HG02642 (cell line): ENCODE data around the gene ATRAID.
"Not testable (repeated sequence)": the region's sequence is repeated elsewhere in the genome, so short reads cannot be mapped to it uniquely, and the experiment has no call there.

ENCODE experiments used
- ATAC-seq: cut with Tn5 transposase; IDR thresholded peaks from one replicate; pipeline ENCODE4 v1.9.1; 2021; ENCODE audit warnings: mild to moderate bottlenecking; ENCODE audit not compliant: unreplicated experiment, poor library complexity

The ATRAID gene, protein sequence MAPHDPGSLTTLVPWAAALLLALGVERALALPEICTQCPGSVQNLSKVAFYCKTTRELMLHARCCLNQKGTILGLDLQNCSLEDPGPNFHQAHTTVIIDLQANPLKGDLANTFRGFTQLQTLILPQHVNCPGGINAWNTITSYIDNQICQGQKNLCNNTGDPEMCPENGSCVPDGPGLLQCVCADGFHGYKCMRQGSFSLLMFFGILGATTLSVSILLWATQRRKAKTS

DNA sequence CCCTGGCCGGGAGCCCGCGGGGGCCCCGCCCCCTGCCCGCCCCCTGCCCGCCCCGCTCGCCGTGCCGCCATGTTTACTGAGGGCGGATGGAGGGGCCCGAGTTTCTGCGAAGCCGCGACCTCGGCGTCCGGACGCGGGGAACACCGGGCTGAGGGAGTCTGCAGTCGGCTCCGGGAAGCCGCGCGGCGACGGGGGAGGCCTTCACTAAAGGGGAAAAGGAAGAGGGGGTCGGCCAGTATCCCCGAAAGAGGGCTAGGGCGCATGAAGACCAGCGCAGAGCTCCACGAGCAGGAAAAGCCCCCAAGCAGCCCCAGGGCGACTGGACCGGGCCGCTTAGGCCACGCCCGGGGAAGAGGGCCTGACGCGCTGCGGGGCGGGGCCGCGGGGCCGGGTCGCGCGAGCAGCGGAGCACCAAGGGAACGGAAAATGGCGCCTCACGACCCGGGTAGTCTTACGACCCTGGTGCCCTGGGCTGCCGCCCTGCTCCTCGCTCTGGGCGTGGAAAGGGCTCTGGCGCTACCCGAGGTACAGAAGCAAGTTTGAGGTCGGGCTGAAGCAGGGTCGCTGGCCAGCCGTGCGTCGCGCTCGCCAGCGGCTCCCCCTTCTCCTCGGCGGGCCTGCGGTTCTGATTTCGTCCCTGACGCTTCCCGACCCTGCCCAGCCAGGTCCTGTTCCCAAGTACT lies at the start of gene ATRAID, which contains the start of gene SLC5A6:
Gene ATRAID (plus strand): TSS at position 99 of the 683 bp plus-strand sequence. CDS start 328 bp downstream, at position 427.
Gene SLC5A6 (minus strand): TSS at position 326 of the 683 bp plus-strand sequence. CDS start 4,618 bp downstream, outside the sequence.
- peak; percentile 82 for ATAC-seq

GRCh38 chr2:27162151-27163121 lies 49.4 kb upstream of the ATRAID start:
- ATAC-seq = no peak

DNA sequence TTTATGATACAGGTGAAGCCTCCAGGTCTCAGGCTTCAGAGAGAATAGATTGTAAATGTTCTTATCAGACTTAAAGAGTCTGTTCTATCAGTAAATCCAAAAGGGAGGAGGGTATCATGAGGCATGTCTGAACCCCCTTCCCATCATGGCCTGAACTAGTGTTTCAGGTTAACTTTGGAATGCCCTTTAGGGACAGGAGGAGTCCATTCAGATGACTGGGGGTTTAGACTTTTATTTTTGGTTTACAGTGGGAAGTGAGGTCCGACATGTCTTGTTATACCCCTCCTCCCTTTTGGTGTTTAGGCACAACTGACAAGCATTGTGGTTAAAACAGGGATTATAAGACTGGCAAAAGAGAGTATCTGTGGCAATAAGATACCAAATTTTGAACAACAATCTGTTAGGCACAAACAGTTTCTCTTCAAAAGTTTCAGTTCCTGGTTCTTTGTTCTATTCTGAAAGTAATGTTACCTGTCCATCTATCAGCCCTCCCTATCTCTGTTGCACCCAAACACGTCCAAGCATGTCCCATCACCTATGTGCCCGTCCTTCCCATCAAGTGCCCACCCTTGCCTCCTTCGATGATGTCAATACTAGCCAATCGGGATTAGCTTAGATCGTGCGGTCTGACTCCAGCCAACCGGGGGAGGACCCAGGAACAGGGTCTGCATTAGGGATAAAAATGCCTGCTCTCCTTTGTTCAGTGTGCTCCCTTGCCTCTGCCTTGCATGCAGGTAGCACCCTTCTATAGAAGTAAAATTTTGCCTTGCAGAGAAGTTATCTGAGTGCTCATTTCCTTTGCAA lies 46.7 kb upstream of the ATRAID start:
- no peak for ATAC-seq

- no peak for ATAC-seq
Measured at GRCh38 chr2:27170581-27171337, 41.1 kb upstream of the ATRAID start.

GRCh38 chr2:27171351-27171848 lies 40.4 kb upstream of the ATRAID start:
- ATAC-seq = no peak

DNA sequence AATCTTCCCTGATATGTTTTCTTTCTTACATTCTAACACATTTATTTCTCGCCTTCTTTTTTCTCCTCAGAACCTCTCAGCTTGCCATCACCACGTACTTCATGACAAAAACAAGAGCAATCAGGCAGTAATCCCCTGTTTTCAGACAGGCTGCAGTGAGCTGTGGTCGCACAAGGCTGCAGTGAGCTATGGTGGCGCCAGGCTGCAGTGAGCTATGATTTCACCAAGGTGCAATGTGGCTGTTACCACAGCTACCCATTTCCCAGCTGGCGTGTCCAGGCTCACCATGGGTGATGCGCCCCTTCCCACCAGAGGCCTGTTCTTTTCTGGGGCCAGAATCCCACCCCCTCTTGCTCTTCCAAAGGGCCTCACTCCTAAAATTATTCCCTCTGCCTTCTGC lies 37.2 kb upstream of the ATRAID start:
- ATAC-seq = no peak

GRCh38 chr2:27175330-27175729 lies 36.5 kb upstream of the ATRAID start:
- ATAC-seq = no peak

DNA sequence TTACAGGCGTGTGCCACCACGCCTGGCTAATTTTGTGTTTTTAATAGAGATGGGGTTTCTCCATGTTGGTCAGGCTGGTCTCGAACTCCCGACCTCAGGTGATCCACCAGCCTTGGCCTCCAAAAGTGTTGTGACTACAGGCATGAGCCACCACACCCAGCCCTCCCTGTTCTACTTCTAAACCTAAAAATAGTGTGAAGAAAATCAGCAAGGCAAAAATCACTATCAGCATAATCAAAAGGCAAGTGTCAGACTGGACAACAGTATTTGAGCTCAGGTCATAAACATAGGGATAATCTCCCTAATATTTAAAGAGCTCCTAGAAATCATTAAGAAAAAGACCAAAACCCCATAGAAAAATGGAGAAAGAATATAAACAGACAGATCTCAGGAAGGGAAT lies 36.1 kb upstream of the ATRAID start:
- not testable (repeated sequence) for ATAC-seq

- ATAC-seq = no peak
Measured at GRCh38 chr2:27177441-27178351, 34.1 kb upstream of the ATRAID start.

GRCh38 chr2:27178469-27178868 lies 33.4 kb upstream of the ATRAID start:
- no peak for ATAC-seq

GRCh38 chr2:27179344-27180000 lies 32.4 kb upstream of the ATRAID start:
- no peak for ATAC-seq

DNA sequence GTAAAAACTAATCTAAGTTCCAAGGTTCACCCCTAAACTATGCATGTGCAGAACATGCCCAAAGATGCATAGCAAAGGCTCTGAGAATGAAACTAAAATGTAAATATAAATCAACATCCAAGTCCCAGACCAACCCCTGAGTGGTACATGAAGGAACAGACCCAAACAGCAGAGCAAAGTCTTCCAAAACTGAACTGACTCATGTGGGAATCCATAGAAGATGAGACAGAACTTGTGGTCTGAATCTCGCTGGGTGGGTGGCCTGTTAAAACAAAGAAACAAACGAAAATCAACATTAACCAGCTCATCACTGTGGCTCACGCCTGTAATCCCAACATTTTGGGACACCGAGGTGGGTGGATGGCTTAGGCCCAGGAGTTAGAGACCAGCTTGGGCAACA lies 29.5 kb upstream of the ATRAID start:
- no peak for ATAC-seq

DNA sequence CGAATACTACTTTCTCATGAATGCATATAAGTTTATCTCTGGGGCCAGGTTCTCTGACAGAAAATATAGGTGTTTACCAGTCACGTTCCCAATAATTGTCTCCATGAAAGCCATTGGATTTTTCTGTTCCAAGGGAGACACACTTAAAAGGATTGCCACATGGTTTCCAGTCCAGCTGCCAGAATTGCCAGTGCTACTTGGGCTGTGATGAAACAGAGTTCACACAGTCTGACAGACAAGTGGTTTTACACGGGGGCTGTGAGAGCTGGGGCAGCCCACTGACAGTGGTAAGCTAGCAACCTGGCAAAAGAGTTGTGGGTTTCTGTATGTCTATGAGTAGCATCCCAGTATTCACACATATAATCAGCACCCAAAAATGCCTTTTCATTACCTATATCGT lies 27.7 kb upstream of the ATRAID start:
- ATAC-seq = no peak

DNA sequence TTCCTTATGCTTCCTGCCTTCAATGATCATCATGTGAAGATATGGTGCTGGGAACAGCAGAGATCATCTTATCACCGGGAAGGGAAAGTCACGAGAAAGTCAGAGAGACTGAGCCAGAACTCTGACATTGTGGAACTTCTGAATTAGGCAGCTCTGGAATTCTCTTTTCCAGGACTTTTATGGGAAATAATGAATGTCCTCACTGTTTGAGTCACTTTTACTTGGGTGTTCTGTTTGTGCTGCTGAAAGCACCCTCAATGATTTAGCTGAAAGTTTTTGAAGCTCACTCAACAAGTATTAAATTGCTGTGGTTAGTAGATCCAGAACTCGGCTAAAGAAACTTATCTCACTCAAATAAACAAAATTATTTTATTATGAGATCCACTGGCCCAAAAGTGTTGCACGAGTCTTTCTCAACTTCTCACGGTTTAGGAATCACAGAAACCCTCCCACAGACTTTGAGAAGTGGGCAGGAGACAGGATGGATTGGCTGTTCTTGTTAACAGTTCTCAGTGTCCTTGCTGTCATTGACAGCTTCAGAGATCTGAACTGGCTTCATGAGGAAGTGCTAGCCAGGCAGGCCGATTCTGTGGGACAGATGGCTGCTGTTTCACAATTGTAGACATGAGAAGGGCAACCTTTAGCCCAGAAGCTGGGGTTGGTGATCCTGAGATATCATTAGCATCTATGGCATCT lies 26.4 kb upstream of the ATRAID start:
- ATAC-seq = no peak

GRCh38 chr2:27186613-27187345 lies 25.1 kb upstream of the ATRAID start:
- ATAC-seq = no peak

DNA sequence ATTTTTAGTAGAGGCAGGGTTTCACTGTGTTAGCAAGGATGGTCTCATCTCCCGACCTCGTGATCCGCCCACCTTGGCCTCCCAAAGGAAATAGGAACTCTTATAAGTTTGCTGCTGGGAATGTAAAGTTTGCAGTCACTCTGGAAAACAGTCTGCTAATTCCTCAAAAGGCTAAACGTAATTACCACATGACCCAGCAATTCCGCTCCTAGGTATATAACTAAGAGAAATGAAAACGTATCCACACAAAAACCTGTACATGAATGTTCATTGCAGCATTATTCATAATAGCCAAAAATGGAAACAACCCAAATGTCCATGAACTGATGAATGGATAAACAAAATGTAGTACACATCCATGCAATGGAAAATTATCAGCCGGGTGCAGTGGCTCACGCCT lies 21.9 kb upstream of the ATRAID start:
- no peak for ATAC-seq
